Urothelium cell line (cell line): ENCODE data around the gene IFITM5.
"Not testable (repeated sequence)": the region's sequence is repeated elsewhere in the genome, so short reads cannot be mapped to it uniquely, and the experiment has no call there.

ENCODE experiments used
- DNase-seq: peaks from one replicate; pipeline ENCODE4 v3.0.0; 2011; ENCODE audit warnings: low spot score, mixed read lengths
- FAIRE-seq: peaks from 2 replicates; lab custom pipeline; 2011; peaks lifted over from hg19 to GRCh38; lab: Jason Lieb, UNC

The IFITM5 gene

DNA sequence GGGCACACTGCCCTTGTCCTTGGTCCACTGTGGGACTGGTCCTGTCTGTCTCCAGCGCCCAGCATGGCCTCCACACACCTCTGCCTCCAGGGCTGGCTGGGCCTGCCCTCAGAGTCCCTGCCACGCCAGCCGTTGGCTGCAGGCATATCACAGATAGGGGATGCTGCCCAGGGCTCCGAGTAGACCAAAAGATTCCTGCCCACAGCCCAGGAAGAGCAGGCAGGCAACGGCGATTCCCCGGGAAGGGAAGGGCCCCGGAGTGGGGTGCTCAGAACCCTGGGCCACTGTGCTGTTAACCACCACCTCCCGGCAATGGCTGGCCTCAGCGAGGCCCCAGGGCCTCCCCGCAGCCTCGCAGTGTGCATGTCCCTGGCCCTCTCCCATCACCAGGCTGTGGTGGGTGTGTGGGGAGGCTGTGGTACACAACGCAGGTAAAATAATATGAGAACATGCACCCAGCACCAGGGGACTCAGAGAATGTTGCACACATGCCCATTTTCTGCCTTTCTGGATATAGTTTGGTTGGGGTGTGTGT, 2.2 kb downstream of the IFITM5 start:
- FAIRE-seq (no peak), DNase-seq (no peak)

DNA sequence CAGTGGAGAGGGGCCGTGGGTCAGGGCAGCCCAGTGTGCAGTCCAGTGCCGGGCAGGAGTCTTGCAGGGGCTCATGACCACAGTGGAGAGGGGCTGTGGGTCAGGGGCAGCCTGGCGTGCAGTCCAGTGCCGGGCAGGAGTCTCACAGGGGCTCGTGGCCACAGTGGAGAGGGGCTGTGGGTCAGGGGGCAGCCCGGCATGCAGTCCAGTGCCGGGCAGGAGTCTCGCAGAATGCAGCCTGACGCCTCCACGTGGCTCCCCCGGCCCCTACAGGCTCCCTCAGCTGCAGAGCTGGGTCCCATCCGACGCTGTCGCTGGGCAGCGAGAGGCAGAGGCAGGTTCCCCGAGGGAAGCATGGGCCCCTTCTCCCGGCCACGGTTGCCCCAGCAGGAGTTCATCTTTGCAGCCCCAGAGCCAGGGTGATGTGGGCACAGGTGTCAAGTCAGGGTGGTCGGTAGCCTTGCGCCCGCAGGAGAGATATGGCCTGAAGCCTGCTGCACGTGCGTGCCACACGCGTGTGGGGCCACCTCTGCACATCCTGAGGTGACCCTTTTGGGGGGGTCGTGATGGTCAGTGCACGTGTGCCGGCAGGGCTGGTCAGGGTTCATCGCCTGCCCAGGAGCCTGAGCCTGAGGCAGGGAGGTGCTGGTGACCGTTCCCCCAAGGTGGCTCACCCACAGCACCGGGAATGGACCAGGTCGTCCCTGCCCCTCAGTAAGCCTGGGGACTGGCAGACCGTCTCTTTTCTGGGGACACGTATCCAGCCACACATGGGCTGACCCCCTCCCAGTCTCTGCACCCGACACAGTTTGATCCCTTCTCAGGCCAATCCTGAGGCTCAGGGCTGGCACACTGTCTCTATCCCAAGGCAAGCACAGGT, 2.9 kb downstream of the IFITM5 start:
- no peak for FAIRE-seq
- DNase-seq: no peak

DNA sequence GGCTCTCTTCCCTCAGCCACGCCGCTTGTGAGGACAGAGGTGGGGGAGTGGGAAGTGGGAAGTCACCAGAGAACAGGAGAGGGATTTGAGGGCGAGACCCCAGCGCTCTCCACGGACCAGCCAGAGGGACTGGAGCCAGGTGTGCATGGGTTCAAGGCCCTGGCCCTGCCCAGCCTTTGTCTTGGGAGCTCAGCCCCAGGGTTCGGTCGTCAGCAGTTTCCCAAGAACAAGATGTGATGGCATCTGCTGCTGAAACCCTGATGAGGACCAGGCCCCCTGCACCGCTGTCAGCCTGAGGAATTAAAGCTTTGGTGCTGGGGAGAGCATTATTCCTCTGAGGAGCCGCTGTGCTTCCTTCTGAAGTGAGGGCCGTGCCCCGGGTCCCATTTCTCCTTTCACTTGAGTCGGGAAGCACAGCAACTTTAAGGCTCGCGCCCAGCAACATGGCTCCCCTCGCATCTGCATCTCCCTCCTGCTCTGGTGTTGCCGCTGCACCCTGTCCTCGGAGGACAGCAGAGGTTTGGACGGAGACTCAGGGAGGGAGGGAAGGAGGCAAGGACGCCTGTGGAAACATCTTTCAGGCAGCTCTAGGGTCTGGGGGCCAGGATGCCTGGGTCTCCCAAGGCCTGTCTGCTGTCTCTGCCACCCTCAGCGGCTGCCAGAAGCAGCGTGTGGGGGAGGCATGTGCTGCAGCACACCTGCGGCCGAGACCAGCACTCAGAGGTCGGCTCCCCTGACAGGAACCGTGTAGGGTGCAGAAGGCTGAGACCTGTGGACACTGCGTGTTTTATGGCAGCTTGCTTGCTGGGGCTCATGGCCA, 3.8 kb downstream of the IFITM5 start:
- FAIRE-seq (no peak), DNase-seq (no peak)

DNA sequence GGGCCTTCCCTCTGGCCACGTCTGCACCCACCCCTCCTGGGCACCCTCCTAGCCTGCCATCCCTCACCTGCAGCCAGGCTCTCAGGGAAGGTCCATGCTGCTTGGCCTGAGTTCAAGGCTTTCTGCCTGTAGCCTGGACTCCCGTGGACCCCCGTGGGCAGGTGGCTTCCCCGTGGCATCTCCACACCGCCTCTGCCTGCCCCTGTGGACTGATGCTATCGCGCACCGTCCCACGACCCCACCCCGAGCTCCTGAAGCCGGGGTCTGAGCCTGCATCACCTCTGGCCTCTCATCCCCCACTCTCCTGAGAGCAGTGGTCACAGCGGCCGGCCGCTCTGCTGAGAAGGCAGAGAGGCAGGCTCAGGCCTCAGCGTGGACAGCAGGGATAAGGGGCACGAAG, 4.5 kb downstream of the IFITM5 start:
- FAIRE-seq (no peak), DNase-seq (no peak)

DNA sequence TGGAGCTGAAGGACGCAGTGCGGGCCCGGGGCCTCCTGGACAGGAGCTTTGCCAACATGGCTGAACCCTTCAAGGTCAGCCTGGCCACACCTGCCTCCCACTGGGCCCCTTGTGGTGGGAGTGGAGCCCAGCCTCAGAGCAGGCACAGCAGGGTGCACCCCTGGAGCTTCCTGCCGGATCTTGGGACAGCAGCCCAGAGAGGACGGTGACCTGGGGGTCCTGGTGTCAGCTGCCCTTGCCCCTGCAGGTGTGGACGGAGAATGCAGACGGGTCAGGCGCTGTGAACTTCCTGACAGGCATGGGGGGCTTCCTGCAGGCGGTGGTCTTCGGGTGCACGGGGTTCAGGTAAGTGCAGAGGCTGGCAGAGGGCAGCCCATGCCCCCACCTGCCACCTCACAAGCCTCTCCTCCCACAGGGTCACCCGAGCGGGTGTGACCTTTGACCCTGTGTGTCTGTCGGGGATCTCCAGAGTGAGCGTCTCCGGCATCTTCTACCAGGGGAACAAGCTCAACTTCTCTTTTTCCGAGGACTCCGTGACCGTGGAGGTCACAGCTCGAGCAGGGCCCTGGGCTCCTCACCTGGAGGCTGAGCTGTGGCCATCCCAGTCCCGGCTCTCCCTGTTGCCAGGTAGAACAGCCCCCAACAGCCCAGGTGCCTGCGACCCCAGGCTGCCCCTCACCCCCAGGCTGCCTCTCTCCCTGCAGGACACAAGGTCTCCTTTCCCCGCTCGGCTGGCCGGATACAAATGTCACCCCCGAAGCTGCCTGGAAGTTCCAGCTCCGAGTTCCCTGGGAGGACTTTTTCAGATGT, 5.3 kb downstream of the IFITM5 start:
- no peak for FAIRE-seq
- DNase-seq: no peak

DNA sequence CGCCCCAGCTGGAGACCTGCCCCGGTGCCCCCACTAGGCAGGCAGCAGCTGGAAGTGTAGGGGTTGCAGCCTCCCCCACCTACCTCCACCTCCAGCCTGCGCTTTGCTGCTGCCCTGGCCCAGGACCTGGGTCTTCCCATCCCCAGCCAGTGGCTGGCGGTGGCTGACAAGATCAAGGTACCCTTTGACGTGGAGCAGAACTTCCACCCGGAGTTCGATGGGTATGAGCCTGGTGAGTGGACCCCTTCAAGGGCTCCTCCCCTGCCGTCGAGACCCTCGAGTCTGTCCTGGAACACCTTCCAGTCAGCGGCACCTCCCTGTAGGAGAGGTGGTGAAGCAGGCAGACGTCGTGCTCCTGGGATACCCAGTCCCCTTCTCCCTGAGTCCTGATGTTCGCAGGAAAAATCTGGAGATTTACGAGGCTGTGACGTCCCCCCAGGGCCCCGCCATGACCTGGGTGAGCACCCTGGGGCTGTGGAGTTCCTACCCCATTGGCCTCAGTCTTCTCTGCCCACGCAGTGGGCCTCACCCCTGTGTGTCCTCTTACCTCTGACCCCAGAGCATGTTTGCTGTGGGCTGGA, 6.0 kb downstream of the IFITM5 start:
- FAIRE-seq (no peak), DNase-seq (no peak)

DNA sequence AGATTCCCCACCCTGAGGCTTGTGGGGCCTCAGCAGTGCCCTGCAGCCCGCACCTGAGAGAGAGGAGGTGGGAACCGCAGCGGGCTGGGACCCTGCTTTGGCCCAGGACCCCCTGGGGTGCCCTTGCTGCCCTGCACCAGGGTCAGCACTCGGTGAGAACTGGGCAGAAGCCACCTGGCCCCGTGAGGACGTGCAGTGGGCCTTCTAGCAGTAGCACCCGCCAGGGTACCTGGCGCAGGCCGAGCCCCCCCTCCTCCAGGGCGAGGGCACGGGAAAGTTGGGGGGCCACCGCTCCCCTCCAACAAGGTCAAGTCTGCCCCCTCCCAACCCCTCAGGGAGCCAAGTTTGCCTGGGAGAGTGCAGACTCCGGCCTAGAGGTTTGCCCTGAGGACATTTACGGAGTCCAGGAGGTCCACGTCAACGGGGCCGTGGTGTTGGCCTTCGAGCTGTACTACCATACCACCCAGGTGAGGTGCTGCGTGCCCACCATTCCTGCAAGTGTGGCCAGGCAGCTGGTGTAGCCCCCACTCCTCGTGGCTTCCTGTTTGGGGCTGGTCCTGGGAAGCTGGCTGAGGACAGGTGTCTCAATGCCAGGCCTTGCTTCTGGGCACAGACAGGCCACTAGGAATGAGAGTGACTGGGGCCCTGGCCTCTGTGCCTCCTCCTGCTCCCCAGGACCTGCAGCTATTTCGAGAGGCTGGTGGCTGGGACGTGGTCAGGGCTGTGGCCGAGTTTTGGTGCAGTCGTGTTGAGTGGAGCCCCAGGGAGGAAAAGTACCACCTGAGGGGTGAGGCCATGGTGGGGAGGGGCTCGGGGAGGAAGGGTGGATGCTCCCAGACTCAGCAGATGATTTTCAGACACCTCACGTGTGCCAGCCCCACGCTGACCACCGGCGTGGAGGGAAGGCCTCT, 6.9 kb downstream of the IFITM5 start:
- FAIRE-seq: no peak
- DNase-seq: no peak

DNA sequence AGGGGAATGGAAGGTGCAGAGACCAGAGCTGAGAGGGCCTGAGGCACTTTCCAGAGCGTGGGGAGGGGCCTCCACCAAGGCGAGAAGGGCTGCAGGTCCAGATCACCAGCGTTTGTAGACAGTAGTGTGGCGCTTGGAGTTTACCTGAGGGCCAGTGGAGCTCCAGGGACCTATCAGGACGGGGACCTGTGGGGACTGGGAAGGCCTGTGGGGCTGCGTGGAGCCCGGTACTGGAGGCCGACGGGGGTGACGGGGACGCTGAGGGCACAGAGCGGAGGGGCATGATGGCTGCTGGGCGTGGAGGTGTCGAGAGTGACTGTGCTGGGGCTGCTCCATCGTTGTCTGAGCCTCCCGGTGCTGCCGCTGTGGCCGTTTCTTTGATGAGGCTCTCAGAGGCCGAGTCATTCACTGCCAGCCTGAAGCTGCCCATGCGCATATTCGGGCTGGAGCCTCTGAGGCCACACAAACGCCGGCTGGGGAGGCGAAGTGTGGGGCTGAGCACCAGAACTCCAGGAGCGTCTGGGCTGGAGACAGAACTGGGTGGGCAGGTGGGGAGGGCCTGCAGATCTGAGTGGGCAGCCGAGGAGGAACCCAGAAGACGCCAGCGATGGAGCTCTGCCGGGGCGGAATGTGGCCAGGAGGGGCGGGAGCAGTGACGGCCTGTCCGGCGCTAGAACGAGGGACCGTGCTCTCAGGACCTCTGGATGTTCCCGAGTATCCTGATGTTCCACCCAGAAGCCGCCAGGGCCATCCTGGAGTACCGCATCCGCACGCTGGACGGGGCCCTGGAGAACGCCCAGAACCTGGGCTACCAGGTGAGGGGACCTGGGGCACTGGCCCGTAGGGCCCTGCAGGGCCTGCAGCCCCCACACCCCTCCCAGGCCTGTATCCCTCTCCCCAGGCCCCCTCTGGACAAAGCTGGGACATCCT, 7.8 kb downstream of the IFITM5 start:
- no peak for DNase-seq
- FAIRE-seq: no peak

DNA sequence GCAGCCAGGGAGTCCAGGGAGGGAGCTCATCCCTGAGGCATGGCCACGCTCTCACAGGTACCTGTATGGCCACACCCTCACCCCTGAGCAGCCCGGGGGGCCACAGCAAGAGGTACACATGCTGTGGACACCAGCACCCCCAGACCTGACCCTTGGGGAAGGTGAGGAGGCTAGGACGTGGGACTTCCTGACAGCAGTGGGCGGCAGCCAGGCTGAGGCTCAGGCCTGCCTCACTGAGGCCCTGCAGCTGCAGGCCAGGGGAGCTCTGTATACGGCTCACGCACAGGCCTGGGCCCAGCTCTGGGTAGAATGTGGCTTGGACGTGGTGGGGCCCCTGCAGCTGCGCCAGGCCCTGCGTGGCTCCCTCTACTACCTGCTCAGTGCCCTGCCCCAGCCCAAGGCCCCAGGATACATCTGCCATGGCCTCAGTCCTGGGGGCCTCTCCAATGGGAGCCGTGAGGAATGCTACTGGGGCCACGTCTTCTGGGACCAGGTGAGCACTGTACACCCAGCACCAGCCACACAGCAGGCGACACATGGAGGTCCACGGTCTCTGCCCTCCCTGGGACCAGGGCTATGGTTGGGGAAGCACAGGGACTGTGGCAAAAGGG, 8.6 kb downstream of the IFITM5 start:
- DNase-seq (no peak), FAIRE-seq (no peak)

DNA sequence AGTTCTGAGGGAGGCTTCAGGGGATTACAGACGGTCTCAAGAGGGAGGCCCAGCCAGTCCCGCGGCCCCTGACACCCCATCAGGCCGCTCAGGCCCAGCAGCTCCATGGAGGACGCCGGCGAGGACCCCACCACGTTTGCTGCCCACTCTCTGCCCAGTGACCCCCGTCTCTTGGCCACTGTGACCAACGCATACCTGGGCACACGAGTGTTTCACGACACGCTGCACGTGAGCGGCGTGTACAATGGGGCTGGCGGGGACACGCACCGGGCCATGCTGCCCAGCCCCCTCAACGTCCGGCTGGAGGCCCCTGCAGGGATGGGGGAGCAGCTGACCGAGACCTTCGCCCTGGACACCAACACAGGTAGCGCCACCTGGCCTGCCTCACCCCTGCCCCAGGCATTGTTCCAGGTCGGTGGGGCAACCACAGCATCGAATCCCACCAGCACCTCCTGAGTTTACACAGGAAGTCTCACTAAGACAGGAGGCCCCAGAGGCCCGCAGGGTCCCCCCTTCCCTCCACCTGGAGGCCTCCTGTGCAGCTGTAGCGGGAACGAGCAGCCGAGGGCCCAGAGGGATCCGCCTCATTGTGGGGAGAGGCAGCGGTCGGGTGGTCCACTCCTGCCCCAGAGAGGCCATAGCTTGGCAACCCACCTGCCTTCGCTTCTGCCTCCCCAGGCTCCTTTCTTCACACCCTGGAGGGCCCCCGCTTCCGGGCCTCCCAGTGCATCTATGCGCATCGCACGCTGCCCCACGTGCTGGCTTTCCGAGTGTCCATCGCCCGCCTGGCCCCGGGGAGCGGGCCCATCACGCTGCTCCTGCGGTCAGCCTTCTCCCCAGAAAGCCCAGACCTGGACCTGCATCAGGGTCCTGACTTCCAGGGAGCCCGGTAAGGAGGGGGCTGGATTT, 9.4 kb downstream of the IFITM5 start:
- FAIRE-seq (no peak), DNase-seq (no peak)

DNA sequence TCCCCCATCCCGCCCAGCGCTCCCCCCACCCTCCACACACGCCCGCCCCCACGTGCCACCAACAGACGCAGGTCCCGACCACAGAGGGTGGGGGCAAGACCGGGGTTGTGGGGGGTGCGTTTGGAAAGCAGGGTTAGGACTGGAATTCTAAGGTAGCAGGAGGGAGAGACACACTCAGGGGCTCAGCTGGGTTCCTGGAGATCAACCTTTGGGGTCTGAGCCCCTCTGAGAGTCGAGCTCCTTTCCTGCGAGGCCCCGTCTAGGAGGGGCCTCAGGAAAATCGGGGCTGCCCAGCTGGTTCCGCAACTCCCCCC, 10.0 kb downstream of the IFITM5 start:
- DNase-seq: no peak
- no peak for FAIRE-seq

DNA sequence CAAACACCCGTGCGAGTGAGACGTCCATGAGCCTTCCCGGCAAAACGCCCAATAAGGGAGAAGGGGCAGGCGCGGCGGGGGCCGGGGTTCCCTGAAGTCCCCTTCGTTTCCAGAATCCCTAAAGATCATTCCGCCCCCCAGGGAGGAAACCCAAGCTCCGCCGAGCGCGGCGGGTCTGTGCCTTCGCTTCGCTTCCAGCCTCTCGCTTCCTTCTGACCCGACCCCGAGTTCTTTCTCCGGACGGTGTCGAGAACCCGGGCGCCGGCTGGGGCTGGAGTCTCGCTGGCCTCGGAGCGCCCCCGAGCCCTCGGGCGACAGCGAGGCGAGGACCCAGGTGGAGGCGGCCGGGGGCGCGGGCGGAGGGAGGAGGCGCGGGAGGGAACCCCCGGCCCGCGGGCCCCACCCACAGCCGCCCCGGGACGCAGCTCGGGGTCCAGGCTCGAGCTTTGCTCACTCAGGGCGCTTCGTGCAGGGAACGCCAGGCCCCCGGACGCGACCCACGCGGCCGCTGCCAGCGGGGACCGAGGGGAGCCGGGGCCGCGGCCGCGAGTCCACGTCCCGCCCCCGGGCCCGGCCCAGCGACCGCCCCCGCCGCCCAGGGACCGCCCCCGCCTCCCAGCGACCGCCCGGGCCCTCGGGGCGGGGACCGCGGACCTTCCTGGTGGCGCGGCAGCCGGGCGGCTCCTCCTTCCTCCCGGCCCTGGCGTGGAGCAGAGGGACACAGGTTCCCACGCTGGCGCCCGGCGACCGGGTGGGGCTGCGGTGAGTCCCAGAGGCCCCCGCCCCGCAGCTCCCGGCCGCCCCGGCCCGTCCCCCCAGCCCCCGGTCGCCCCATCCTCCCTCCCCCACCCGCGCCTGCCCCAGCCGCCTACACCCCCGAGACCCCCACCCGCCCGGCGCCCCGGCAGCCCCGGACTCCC, 10.6 kb downstream of the IFITM5 start, which contains the start of gene PGGHG:
PGGHG (plus strand) TSS at position 649 of the 920 bp plus-strand sequence. CDS start 691 bp downstream, outside the sequence.
- FAIRE-seq: no peak
- peak; percentile 85 for DNase-seq

DNA sequence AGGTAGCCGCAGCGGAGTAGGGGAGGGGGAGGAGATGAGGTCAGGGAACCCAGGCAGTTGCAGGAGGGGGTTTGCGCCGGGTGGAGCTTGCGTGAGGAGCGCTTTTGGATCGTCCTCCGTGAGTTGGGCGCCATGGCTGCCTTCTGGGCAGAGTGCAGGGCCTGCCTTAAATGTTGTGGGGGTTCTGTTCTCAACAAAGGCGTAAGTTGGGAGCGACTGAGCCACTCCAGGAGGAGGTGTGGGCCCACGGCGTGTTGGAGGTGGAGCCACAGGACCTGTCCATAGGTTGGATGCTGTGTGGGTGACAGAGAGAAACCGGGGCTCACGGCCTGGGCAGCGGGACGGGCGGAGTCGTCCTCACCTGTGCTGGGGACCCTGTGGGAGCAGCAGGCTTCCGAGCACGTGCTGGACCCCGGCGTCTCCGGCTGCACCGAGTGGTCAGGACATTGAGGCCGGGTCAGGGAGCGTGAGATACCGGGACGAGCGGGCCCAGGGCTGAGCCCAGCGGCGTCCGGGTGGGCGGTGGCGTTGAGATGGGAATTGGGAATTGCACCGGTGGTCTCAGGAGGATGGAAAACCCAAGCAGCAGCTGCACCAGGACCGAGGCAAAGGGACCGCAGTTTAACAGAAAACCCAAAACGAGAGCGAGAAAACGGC, 11.4 kb downstream of the IFITM5 start:
- DNase-seq (no peak), FAIRE-seq (no peak)

DNA sequence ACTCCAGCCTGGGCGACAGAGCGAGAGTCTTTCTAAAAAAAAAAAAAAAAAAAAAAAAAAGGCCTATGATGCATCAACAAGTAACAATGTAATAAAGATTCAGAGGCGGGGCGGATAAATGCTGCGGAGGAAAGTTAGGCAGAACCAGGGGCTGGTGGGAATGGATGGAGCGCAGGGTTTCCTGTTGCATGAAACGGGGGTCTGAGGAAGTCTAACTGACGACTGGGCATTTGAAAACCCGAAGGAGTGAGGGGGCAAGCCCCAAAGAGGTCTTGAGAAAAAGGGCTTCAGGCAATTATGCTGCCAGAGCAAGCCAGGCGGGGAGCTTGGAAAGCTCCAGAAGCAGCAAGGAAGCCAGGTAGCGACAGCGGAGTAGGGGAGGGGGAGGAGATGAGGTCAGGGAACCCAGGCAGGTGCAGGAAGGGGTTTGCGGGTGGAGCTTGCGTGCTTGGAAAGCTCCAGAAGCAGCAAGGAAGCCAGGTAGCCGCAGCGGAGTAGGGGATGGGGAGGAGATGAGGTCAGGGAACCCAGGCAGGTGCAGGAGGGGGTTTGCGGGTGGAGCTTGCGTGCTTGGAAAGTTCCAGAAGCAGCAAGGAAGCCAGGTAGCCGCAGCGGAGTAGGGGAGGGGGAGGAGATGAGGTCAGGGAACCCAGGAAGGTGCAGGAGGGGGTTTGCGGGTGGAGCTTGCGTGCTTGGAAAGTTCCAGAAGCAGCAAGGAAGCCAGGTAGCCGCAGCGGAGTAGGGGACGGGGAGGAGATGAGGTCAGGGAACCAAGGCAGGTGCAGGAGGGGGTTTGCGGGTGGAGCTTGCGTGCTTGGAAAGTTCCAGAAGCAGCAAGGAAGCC, 12.1 kb downstream of the IFITM5 start:
- not testable (repeated sequence) for FAIRE-seq, DNase-seq

DNA sequence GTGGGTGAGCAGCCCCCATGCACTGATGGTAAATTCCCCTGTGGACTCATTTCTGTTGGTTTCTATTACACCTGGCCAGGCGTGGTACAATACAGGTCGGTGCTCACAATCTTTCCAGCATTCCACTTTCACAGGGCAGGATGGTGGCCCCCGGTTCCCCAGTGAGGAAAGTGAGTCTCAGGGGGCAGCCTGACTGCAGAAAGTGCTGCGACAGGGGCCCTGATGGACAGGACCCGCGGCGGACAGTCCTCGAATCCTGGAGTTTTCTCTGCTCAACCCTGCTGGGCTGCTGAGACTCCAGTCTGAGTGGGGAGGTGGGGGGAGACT, 13.5 kb downstream of the IFITM5 start:
- DNase-seq: no peak
- no peak for FAIRE-seq
